Activated CD8-positive, alpha-beta memory T cell treated with anti-CD3 and anti-CD28 coated beads, Interleukin-2, amount 10 ng/mL, durations not matched to agents 7 days and 5 days (primary cell): Measurements from ENCODE around the gene RAD9A. TPM values are rescaled to one million over a fixed set of nuclear protein-coding genes. Genes with fewer than 3 reads are reported as not detected.
A peak's percentile ranks its signal among the peaks of the same experiment; 100 is the strongest.

ENCODE experiments used
- ATAC-seq: fragments of 150-1000 bp; cut with Tn5 transposase; one replicate; pipeline ENCODE4 v1.10.0; 2021; ENCODE audit warnings: moderate library complexity
- CTCF ChIA-PET: fragments of 350-600 bp; sonication (Branson Sonifier 250); formaldehyde crosslinking; loops from one replicate; lab custom pipeline; 2021; ENCODE audit warnings: antibody characterized with exemption; lab: Charles Lee
- DNase-seq: peaks from one replicate; pipeline ENCODE4 v3.0.0-alpha.2; 2020
- H3K27ac Mint-ChIP-seq: one replicate; pipeline ENCODE4 v1.8.0; 2021; ENCODE audit warnings: mild to moderate bottlenecking, mixed read lengths
- H3K27me3 Mint-ChIP-seq: one replicate; pipeline ENCODE4 v1.8.0; 2021; ENCODE audit warnings: mixed read lengths
- H3K36me3 Mint-ChIP-seq: one replicate; pipeline ENCODE4 v1.8.0; 2021; ENCODE audit warnings: mild to moderate bottlenecking, mixed read lengths
- H3K4me1 Mint-ChIP-seq: one replicate; pipeline ENCODE4 v1.8.0; 2021; ENCODE audit warnings: mixed read lengths
- H3K4me3 Mint-ChIP-seq: one replicate; pipeline ENCODE4 v1.8.0; 2021; ENCODE audit warnings: mild to moderate bottlenecking, moderate library complexity, mixed read lengths
- H3K9me3 Mint-ChIP-seq: one replicate; pipeline ENCODE4 v1.8.0; 2022; ENCODE audit warnings: low read depth, mixed read lengths
- total RNA-seq, 2 experiments: library from RNA; stranded (reverse); gene quantifications; one replicate each; pipeline ENCODE4 v1.2.3, GENCODE V29; 2021

Gene RAD9A
- total RNA-seq, 2 experiments from 2014 or later: 49.6 to 80.5 TPM

GRCh38 chr11:67382276-67383136 lies 9.3 kb upstream of the RAD9A start:
- no peak overlapping the region for H3K4me3 Mint-ChIP-seq
- H3K4me1 Mint-ChIP-seq: peaks cover 5% of the 10 kb centered on the region
- H3K27ac Mint-ChIP-seq: no peak overlapping the region
- H3K36me3 Mint-ChIP-seq: no peaks in the 10 kb centered on the region
- peak; percentile 90 for DNase-seq
- peaks cover 38% of the 10 kb centered on the region for H3K27me3 Mint-ChIP-seq
- CTCF ChIA-PET: interaction anchor here (0.6 to 32.6 kb wide), 40 partner anchors 9 to 302 kb away, joined by 3 to 1153 read pairs (median 5); partner anchors contain the start of genes ANKRD13D, CLCF1, POLD4 and PPP1CA
- ATAC-seq: peak; percentile 94
- H3K9me3 Mint-ChIP-seq: no peaks in the 10 kb centered on the region

GRCh38 chr11:67384851-67385366 lies 6.9 kb upstream of the RAD9A start:
- Mint-ChIP-seq H3K27me3 (peaks cover 29% of the 10 kb centered on the region), H3K4me1 (peaks cover 13% of the 10 kb centered on the region), H3K27ac (no peak overlapping the region), H3K36me3 (no peaks in the 10 kb centered on the region), H3K9me3 (no peaks in the 10 kb centered on the region), H3K4me3 (no peak overlapping the region)
- ATAC-seq (no peak), DNase-seq (no peak)
- CTCF ChIA-PET: interaction anchor here (1.0 to 32.6 kb wide), 4 partner anchors 8 to 122 kb away, joined by 3 to 1153 read pairs (median 8); partner anchors contain the start of genes CLCF1, POLD4 and PPP1CA

GRCh38 chr11:67387069-67387468 lies 4.7 kb upstream of the RAD9A start:
- CTCF ChIA-PET: interaction anchor here (0.6 to 32.6 kb wide), 10 partner anchors 10 to 174 kb away, joined by 3 to 1153 read pairs (median 6); partner anchors contain the start of genes CLCF1, PITPNM1, POLD4 and PPP1CA
- no peak for DNase-seq
- Mint-ChIP-seq H3K27me3 (peaks cover 23% of the 10 kb centered on the region), H3K27ac (no peak overlapping the region), H3K4me3 (no peak overlapping the region), H3K9me3 (no peaks in the 10 kb centered on the region), H3K4me1 (peaks cover 19% of the 10 kb centered on the region), H3K36me3 (no peaks in the 10 kb centered on the region)
- ATAC-seq: no peak

- peaks cover 19% of the 10 kb centered on the region for H3K4me1 Mint-ChIP-seq
- CTCF ChIA-PET: interaction anchor here (1.0 to 32.6 kb wide), 6 partner anchors 11 to 49 kb away, joined by 3 to 1153 read pairs (median 8); partner anchors contain the start of genes CLCF1, POLD4, PPP1CA and PTPRCAP
- peaks cover 21% of the 10 kb centered on the region for H3K27me3 Mint-ChIP-seq
- no peak overlapping the region for H3K4me3 Mint-ChIP-seq
- ATAC-seq (no peak), DNase-seq (no peak)
- H3K36me3 Mint-ChIP-seq: no peaks in the 10 kb centered on the region
- H3K27ac Mint-ChIP-seq: no peak overlapping the region
- H3K9me3 Mint-ChIP-seq: no peaks in the 10 kb centered on the region
Measured at GRCh38 chr11:67387518-67387917, 4.3 kb upstream of the RAD9A start.

- peak overlapping the region; percentile 59 for H3K4me3 Mint-ChIP-seq
- ATAC-seq (peak; percentile 26), DNase-seq (peak; percentile 79)
- H3K36me3 Mint-ChIP-seq: peaks cover 9% of the 10 kb centered on the region
- H3K4me1 Mint-ChIP-seq: peaks cover 34% of the 10 kb centered on the region
- CTCF ChIA-PET: interaction anchor here (1.0 to 32.6 kb wide), 7 partner anchors 8 to 79 kb away, joined by 3 to 1153 read pairs (median 20); partner anchors contain the start of genes CLCF1, POLD4, PPP1CA and TBC1D10C
- H3K27ac Mint-ChIP-seq: no peak overlapping the region
- H3K9me3 Mint-ChIP-seq: no peaks in the 10 kb centered on the region
- H3K27me3 Mint-ChIP-seq: peaks cover 15% of the 10 kb centered on the region
Measured at GRCh38 chr11:67389477-67389876, 2.3 kb upstream of the RAD9A start.

GRCh38 chr11:67390947-67391303 lies 861 bp upstream of the RAD9A start:
- Mint-ChIP-seq H3K4me1 (peaks cover 36% of the 10 kb centered on the region), H3K27me3 (peaks cover 2% of the 10 kb centered on the region), H3K36me3 (peaks cover 11% of the 10 kb centered on the region)

GRCh38 chr11:67392183-67392715 lies 463 bp downstream of the RAD9A start:
- Mint-ChIP-seq H3K36me3 (peaks cover 19% of the 10 kb centered on the region), H3K4me3 (peak overlapping the region; percentile 95), H3K27ac (peak overlapping the region; percentile 80), H3K4me1 (peaks cover 46% of the 10 kb centered on the region), H3K9me3 (no peaks in the 10 kb centered on the region), H3K27me3 (no peaks in the 10 kb centered on the region)
- DNase-seq (no peak), ATAC-seq (no peak)
- CTCF ChIA-PET: interaction anchor here (0.8 to 32.6 kb wide), 10 partner anchors 11 to 130 kb away, joined by 3 to 1153 read pairs (median 8); partner anchors contain the start of genes CLCF1, PITPNM1, POLD4 and PPP1CA

More at GRCh38 chr11:67390947-67391303, 861 bp upstream of the RAD9A start:
- DNase-seq: no peak
- Mint-ChIP-seq H3K27ac (peak overlapping the region; percentile 70), H3K4me3 (peak overlapping the region; percentile 95), H3K9me3 (no peaks in the 10 kb centered on the region)
- CTCF ChIA-PET: interaction anchor here (0.9 to 32.6 kb wide), 12 partner anchors 9 to 115 kb away, joined by 3 to 1153 read pairs (median 5); partner anchors contain the start of genes CLCF1, PITPNM1, POLD4 and PPP1CA
- ATAC-seq: no peak

GRCh38 chr11:67393437-67393836 lies 1.7 kb downstream of the RAD9A start:
- H3K4me3 Mint-ChIP-seq: peak overlapping the region; percentile 95
- ATAC-seq (no peak), DNase-seq (no peak)
- CTCF ChIA-PET: interaction anchor here (0.9 to 5.3 kb wide), 4 partner anchors 9 to 35 kb away, joined by 3 to 53 read pairs (median 4); partner anchors contain the start of genes PPP1CA and TBC1D10C
- H3K27me3 Mint-ChIP-seq: no peaks in the 10 kb centered on the region
- peaks cover 58% of the 10 kb centered on the region for H3K4me1 Mint-ChIP-seq
- no peaks in the 10 kb centered on the region for H3K9me3 Mint-ChIP-seq
- peaks cover 28% of the 10 kb centered on the region for H3K36me3 Mint-ChIP-seq
- H3K27ac Mint-ChIP-seq: peak overlapping the region; percentile 37

GRCh38 chr11:67393990-67394389 lies 2.2 kb downstream of the RAD9A start:
- H3K4me3 Mint-ChIP-seq: peak overlapping the region; percentile 95
- peaks cover 62% of the 10 kb centered on the region for H3K4me1 Mint-ChIP-seq
- no peak for DNase-seq
- H3K27me3 Mint-ChIP-seq: no peaks in the 10 kb centered on the region
- peaks cover 31% of the 10 kb centered on the region for H3K36me3 Mint-ChIP-seq
- no peak for ATAC-seq
- H3K27ac Mint-ChIP-seq: peak overlapping the region; percentile 37
- no peaks in the 10 kb centered on the region for H3K9me3 Mint-ChIP-seq
- CTCF ChIA-PET: interaction anchor here (2.1 to 5.3 kb wide), 2 partner anchors 9 to 12 kb away, joined by 6 to 53 read pairs; partner anchors contain the start of genes PPP1CA and TBC1D10C

GRCh38 chr11:67395555-67396258 lies 3.9 kb downstream of the RAD9A start:
- Mint-ChIP-seq H3K36me3 (peaks cover 44% of the 10 kb centered on the region), H3K27ac (peak overlapping the region; percentile 89), H3K4me1 (peaks cover 66% of the 10 kb centered on the region), H3K4me3 (no peak overlapping the region), H3K27me3 (no peaks in the 10 kb centered on the region), H3K9me3 (no peaks in the 10 kb centered on the region)
- CTCF ChIA-PET: interaction anchor here (0.8 to 2.5 kb wide), 6 partner anchors 9 to 126 kb away, joined by 3 to 9 read pairs (median 4); partner anchors contain the start of genes PITPNM1, POLD4 and PTPRCAP
- ATAC-seq (no peak), DNase-seq (no peak)

- no peak for DNase-seq
- H3K27ac Mint-ChIP-seq: peak overlapping the region; percentile 89
- ATAC-seq: no peak
- no peaks in the 10 kb centered on the region for H3K27me3 Mint-ChIP-seq
- no peaks in the 10 kb centered on the region for H3K9me3 Mint-ChIP-seq
- H3K36me3 Mint-ChIP-seq: peaks cover 47% of the 10 kb centered on the region
- CTCF ChIA-PET: interaction anchor here (0.8 to 2.5 kb wide), 5 partner anchors 9 to 127 kb away, joined by 3 to 9 read pairs (median 4); partner anchors contain the start of genes PITPNM1 and PTPRCAP
- H3K4me3 Mint-ChIP-seq: no peak overlapping the region
- peaks cover 62% of the 10 kb centered on the region for H3K4me1 Mint-ChIP-seq
Measured at GRCh38 chr11:67396259-67396581, 4.4 kb downstream of the RAD9A start.
